AG04449 (cell line): ENCODE data around the gene SMARCB1.
A peak's percentile ranks its signal among the peaks of the same experiment; 100 is the strongest.

Experiments
- CTCF ChIA-PET: fragments of 350-600 bp; formaldehyde crosslinking; extraction: SDS; loops from one replicate; lab custom pipeline; 2021; ENCODE audit warnings: antibody characterized with exemption; lab: Yijun Ruan, JAX
- POLR2A ChIA-PET: fragments of 400-600, 350-600 bp; formaldehyde crosslinking; extraction: SDS; loops from one replicate; lab custom pipeline; 2020; ENCODE audit warnings: antibody characterized with exemption, inconsistent platforms; lab: Yijun Ruan, JAX
- DNase-seq: peaks from one replicate; pipeline ENCODE4 v3.0.0-alpha.2; 2010; ENCODE audit warnings: low read depth, low spot score
- H3K4me3 ChIP-seq: 2 replicates; pipeline ENCODE4 v1.5.1; 2011; ENCODE audit warnings: low read depth, mild to moderate bottlenecking, control low read depth, low read length
- TF ChIP-seq, protein P1 (sequence below): IDR thresholded peaks from one replicate; pipeline ENCODE4 v1.5.1; 2011; ENCODE audit warnings: mild to moderate bottlenecking, moderate library complexity, low read length, control low read depth, inconsistent platforms; ENCODE audit not compliant: insufficient read depth; ENCODE audit errors: missing control alignments

Gene SMARCB1

DNA sequence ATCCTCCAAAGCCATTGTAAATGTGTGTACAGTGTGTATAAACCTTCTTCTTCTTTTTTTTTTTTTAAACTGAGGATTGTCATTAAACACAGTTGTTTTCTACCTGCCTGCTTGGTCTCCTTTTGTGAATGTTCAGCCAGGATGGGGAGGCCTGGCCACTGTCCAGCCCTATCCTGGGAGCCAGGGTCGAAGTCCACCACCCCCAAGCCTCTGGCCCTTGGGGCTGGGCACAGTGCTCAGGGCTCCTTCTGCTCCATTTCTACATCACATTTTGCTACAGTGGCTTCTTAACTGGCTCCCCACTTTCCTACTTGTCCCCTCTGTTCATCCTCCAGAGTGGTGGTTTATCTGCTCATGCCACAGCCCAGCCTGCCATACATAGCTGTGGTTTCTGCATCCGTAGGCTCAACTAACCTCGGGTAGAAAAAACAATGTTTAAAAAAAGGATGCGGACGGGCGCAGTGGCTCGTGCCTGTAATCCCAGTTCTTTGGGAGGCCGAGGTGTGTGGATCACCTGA is 2.5 kb upstream of the SMARCB1 start:
- POLR2A ChIA-PET: interaction anchor here (0.5 kb wide), 1 partner anchor 73 kb away, joined by 4 read pairs; the partner anchor contains the start of gene SLC2A11
- H3K4me3 ChIP-seq: no peak overlapping the region
- TF ChIP-seq, protein P1, sequence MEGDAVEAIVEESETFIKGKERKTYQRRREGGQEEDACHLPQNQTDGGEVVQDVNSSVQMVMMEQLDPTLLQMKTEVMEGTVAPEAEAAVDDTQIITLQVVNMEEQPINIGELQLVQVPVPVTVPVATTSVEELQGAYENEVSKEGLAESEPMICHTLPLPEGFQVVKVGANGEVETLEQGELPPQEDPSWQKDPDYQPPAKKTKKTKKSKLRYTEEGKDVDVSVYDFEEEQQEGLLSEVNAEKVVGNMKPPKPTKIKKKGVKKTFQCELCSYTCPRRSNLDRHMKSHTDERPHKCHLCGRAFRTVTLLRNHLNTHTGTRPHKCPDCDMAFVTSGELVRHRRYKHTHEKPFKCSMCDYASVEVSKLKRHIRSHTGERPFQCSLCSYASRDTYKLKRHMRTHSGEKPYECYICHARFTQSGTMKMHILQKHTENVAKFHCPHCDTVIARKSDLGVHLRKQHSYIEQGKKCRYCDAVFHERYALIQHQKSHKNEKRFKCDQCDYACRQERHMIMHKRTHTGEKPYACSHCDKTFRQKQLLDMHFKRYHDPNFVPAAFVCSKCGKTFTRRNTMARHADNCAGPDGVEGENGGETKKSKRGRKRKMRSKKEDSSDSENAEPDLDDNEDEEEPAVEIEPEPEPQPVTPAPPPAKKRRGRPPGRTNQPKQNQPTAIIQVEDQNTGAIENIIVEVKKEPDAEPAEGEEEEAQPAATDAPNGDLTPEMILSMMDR: no peak
- DNase-seq: no peak
- CTCF ChIA-PET: interaction anchor here (0.6 to 3.6 kb wide), 3 partner anchors 13 to 65 kb away, joined by 3 to 14 read pairs (median 10); partner anchors contain the start of gene CHCHD10

DNA sequence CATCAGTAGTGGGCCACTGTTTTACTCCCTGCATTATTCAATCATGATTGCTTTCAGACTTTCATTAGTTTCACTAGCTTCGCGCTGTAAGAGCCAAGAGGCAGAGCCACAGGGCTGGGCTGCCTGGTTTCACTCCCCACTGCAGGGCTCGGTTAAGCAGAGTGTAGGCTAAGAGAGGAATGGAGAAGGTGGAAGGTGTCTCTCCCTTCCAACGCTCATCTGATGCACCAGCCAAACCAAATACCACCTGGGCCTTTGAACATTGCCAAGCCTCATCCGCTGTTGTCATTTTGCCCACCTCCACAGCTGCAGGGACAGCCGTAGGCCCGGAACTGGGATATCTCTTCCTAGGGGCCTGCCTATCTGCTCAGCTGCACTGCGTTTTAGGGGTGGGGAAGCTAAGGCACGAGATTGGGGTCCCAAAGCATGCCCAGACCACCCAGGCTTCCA is 480 bp upstream of the SMARCB1 start:
- TF ChIP-seq, protein P1: no peak
- peak overlapping the region; percentile 49 for H3K4me3 ChIP-seq
- ChIA-PET POLR2A (interaction anchor here (0.7 to 1.1 kb wide), 3 partner anchors 11 to 60 kb away, joined by 4 read pairs; no protein-coding TSS in a partner anchor), CTCF (interaction anchor here (1.1 to 3.6 kb wide), 4 partner anchors 12 to 63 kb away, joined by 3 to 15 read pairs (median 12); partner anchors contain the start of genes CHCHD10 and MMP11)
- no peak for DNase-seq

DNA sequence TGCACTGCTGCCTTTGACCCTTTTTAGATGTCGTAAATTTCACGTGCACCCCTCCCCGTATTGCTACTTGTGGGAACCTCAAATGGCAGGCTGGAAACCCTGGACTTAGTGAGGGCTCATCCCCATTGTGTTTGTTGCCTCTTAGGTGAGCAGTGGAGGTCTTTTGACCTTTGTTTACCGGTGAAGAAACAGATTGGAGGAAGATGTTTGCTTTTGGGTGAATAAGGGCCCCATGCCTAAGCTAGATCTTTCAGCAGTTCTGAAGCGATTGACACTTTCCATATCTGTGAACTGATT is 782 bp downstream of the SMARCB1 start:
- POLR2A ChIA-PET: no interaction called here
- CTCF ChIA-PET: interaction anchor here (3.0 to 3.6 kb wide), 3 partner anchors 16 to 62 kb away, joined by 11 to 15 read pairs (median 14); partner anchors contain the start of gene MMP11
- H3K4me3 ChIP-seq: peak overlapping the region; percentile 90
- no peak for DNase-seq
- TF ChIP-seq, protein P1: no peak

DNA sequence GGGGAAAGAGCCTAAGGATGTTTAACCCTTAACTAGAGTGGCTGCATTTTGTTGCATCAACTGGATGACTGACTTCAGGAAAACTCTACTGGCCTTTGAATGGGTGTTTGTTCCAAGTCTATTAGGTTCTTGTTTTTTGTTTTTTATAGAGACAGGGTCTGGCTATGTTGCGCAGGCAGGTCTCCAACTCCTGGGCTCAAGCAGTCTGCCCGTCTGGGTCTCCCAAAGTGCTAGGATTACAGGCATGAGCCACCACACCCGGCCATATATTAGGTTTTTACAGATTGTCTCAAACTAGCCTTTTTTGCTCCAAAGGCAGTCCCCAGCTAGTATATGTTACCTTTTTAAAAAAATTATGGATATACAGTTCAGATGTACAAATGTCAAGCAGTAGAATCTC is 1.1 kb downstream of the SMARCB1 start:
- TF ChIP-seq, protein P1: no peak
- ChIA-PET POLR2A (no interaction called here), CTCF (interaction anchor here (1.0 to 3.4 kb wide), 4 partner anchors 10 to 62 kb away, joined by 3 to 15 read pairs (median 7); partner anchors contain the start of gene MMP11)
- peak overlapping the region; percentile 90 for H3K4me3 ChIP-seq
- DNase-seq: no peak

DNA sequence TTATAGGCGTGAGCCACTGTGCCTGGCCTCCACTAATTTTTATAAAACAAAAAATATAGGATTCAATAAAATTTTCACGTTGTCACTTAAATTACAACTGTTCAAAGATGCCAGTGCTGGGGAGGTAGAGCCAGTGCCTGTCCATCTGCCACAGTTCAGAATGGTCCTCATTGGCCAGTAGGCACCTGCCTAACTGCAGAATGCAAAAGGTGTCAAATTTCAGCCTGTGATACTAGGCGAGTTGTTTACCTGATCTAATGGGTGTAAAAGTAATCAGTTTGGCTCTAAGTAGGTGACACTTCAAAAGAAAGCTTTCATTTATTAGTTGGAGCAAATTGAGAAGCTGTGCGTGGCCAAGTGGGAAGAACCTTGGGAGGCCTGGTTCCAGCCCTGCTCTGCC is 2.4 kb downstream of the SMARCB1 start:
- ChIA-PET CTCF (interaction anchor here (0.9 to 3.4 kb wide), 6 partner anchors 9 to 61 kb away, joined by 3 to 11 read pairs (median 4); no protein-coding TSS in a partner anchor), POLR2A (no interaction called here)
- no peak overlapping the region for H3K4me3 ChIP-seq
- DNase-seq: no peak
- TF ChIP-seq, protein P1: no peak

DNA sequence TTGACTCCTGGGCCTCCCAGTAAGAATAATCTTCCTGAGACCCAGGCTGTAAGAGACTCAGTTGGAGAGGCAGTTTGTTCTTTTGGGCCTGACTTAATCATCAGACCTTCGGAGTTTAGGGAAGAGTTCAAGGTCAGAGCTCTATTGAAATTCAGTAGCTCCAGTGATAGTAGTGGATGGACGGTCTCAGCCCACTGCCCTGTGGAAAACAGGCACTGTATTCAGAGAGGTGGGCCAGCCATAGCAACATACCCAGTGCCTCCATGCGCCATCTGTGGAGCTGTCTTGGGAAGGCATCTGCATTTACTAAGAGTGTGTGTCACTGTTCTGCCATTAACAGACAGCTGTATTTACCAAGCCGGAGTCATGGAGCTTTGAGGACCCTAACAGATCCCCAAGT is 2.9 kb downstream of the SMARCB1 start:
- TF ChIP-seq, protein P1: no peak
- DNase-seq: no peak
- ChIA-PET CTCF (interaction anchor here (0.6 to 3.4 kb wide), 5 partner anchors 9 to 60 kb away, joined by 3 to 11 read pairs (median 5); no protein-coding TSS in a partner anchor), POLR2A (no interaction called here)
- no peak overlapping the region for H3K4me3 ChIP-seq
